Activated CD4-positive, alpha-beta memory T cell treated with anti-CD3 and anti-CD28 coated beads for 36 hours (primary cell): Measurements from ENCODE around the gene NACC1. TPM values are rescaled to one million over a fixed set of nuclear protein-coding genes. Genes with fewer than 3 reads are reported as not detected.
"Not testable (repeated sequence)": the region's sequence is repeated elsewhere in the genome, so short reads cannot be mapped to it uniquely, and the experiment has no call there.

Experiments
- CTCF ChIA-PET: fragments of 350-600 bp; sonication (Branson Sonifier 250); formaldehyde crosslinking; loops from one replicate; lab custom pipeline; 2021; ENCODE audit warnings: antibody characterized with exemption, inconsistent platforms; lab: Charles Lee
- POLR2A ChIA-PET: fragments of 350-600 bp; sonication (Branson Sonifier 250); formaldehyde crosslinking; loops from one replicate; lab custom pipeline; 2021; ENCODE audit warnings: antibody characterized with exemption; lab: Charles Lee
- DNase-seq: peaks from one replicate; pipeline ENCODE4 v3.0.0-alpha.2; 2020
- H3K27ac Mint-ChIP-seq: one replicate; pipeline ENCODE4 v1.8.0; 2021; ENCODE audit warnings: mixed read lengths
- H3K27me3 Mint-ChIP-seq: one replicate; pipeline ENCODE4 v1.8.0; 2021; ENCODE audit warnings: mixed read lengths
- H3K36me3 Mint-ChIP-seq: one replicate; pipeline ENCODE4 v1.8.0; 2021; ENCODE audit warnings: mixed read lengths
- H3K4me1 Mint-ChIP-seq: one replicate; pipeline ENCODE4 v1.8.0; 2021; ENCODE audit warnings: low read depth, mixed read lengths
- H3K4me3 Mint-ChIP-seq: one replicate; pipeline ENCODE4 v1.8.0; 2021; ENCODE audit warnings: mild to moderate bottlenecking, mixed read lengths
- H3K9me3 Mint-ChIP-seq: one replicate; pipeline ENCODE4 v1.8.0; 2021; ENCODE audit warnings: mixed read lengths
- intact Hi-C: fragments of 100-400 bp; cut with micrococcal nuclease; formaldehyde crosslinking; loops from one replicate; pipeline ENCODE4 v1.15.1; 2023
- total RNA-seq, 2 experiments: library from RNA; stranded (reverse); gene quantifications; one replicate each; pipeline ENCODE4 v1.2.3, GENCODE V29; 2021

The NACC1 gene
- total RNA-seq, 2 experiments from 2014 or later, result 89.8 to 90.9 TPM

DNA sequence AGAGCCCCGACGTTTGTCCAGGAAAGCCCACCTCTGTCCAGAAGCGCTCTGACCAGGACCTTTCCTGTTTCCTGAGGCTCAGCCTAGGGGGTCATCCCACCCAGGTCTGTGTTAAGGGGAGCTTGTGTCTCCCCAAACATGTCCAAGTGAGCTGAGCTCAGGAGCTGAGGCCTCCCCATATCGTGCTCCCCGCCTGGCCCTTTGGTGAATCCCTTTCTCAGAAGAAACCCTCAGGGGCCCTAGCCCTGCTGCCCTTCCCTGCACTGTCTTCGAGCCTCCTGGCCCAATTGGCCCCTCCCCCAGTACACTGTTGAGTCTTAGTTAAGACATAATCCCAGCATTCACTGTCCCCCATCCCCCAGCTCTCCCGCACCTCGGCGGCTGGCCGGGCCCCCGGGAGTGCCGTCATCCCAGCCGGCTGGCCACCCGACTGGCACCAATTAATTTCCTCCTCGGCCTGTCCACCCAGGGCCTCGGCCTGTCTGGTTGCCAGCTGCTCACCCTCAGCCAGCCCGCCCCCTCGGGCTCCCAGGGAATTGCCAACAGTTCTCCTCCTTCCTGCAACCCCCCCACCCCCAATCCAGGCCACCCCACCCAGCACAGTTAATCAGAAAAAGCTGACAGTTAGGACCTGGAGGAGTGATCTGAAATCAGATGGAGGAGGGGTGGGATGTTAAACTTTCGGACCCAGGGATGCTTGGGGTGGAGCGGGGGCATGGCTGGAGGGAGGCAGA is 45.7 kb downstream of the NACC1 start:
- intact Hi-C loops, result loop anchor here (1.0 kb wide), 1 partner anchor 8 kb away; no protein-coding TSS in a partner anchor
- peak; percentile 77 for DNase-seq
- no peaks in the 10 kb centered on the region for H3K27me3 Mint-ChIP-seq
- H3K9me3 Mint-ChIP-seq, result no peaks in the 10 kb centered on the region
- CTCF ChIA-PET, result interaction anchor here (0.8 to 3.0 kb wide), 6 partner anchors 9 to 99 kb away, joined by 4 to 17 read pairs (median 8); partner anchors contain the start of genes IER2 and STX10
- peak overlapping the region; percentile 99 for H3K27ac Mint-ChIP-seq
- POLR2A ChIA-PET, result interaction anchor here (0.5 to 9.2 kb wide), 7 partner anchors 9 to 610 kb away, joined by 3 to 167 read pairs (median 6); partner anchors contain the start of genes IER2 and NACC1
- H3K4me3 Mint-ChIP-seq, result peak overlapping the region; percentile 71
- no peaks in the 10 kb centered on the region for H3K36me3 Mint-ChIP-seq
- H3K4me1 Mint-ChIP-seq, result peaks cover 60% of the 10 kb centered on the region

GRCh38 chr19:13164343-13165161 is 46.5 kb downstream of the NACC1 start:
- ChIA-PET CTCF (interaction anchor here (0.8 to 3.0 kb wide), 5 partner anchors 9 to 30 kb away, joined by 4 to 17 read pairs (median 8); partner anchors contain the start of genes IER2 and STX10), POLR2A (interaction anchor here (0.5 to 9.2 kb wide), 6 partner anchors 9 to 609 kb away, joined by 4 to 167 read pairs (median 6); partner anchors contain the start of gene NACC1)
- intact Hi-C loops, result loop anchor here (5.0 kb wide), 1 partner anchor 673 kb away; no protein-coding TSS in a partner anchor
- Mint-ChIP-seq H3K4me3 (peak overlapping the region; percentile 71), H3K9me3 (no peaks in the 10 kb centered on the region), H3K4me1 (peaks cover 68% of the 10 kb centered on the region), H3K27ac (peak overlapping the region; percentile 99), H3K36me3 (no peaks in the 10 kb centered on the region), H3K27me3 (no peaks in the 10 kb centered on the region)
- peak; percentile 69 for DNase-seq

DNA sequence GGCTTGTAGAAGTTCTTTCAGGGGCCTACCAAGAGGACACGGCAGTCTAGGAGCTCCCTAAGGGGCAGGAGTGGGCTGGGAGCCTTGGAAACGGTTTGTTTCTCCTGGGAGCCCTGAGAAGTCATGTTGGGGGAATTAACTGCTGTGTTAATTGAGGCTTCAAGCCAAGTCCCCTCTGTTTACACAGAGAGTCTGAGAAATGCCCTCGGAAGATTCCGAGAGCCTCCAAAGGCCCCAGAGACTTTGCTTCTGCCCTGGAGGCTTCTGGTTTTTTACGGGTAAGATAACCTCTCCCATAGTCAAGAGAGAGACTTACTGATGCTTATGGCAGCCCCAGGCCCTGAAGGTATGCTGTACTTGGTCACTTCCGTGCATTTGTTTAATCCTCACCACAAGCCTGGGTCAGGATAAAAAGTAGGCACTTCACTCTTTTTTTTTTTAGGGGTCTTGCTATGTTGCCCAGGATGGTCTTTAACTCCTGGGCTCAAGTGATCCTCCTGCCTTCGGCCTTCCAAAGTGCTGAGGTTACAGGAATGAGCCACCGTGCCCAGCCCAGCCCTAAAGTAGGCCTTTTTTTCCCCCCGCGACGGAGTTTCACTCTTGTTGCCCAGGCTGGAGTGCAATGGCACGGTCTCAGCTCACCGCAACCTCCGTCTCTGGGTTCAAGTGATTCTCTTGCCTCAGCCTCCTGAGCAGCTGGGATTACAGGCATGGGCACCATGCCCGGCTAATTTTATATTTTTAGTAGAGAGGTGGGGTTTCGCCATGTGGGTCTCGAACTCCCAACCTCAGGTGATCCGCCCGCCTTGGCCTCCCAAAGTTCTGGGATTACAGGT is 47.3 kb downstream of the NACC1 start:
- H3K36me3 Mint-ChIP-seq, result no peaks in the 10 kb centered on the region
- H3K4me3 Mint-ChIP-seq, result peak overlapping the region; percentile 71
- DNase-seq, result no peak
- CTCF ChIA-PET, result interaction anchor here (1.0 to 3.0 kb wide), 3 partner anchors 10 to 200 kb away, joined by 3 to 17 read pairs (median 4); no protein-coding TSS in a partner anchor
- H3K9me3 Mint-ChIP-seq, result no peaks in the 10 kb centered on the region
- no peaks in the 10 kb centered on the region for H3K27me3 Mint-ChIP-seq
- H3K27ac Mint-ChIP-seq, result peak overlapping the region; percentile 99
- H3K4me1 Mint-ChIP-seq, result peaks cover 71% of the 10 kb centered on the region
- POLR2A ChIA-PET, result interaction anchor here (2.4 to 9.2 kb wide), 2 partner anchors 11 to 60 kb away, joined by 6 to 167 read pairs; no protein-coding TSS in a partner anchor
- intact Hi-C loops, result loop anchor here (5.0 kb wide), 1 partner anchor 672 kb away; no protein-coding TSS in a partner anchor

GRCh38 chr19:13166151-13166550 is 48.1 kb downstream of the NACC1 start:
- Mint-ChIP-seq H3K4me1 (peaks cover 73% of the 10 kb centered on the region), H3K27ac (peak overlapping the region; percentile 99)
- not testable (repeated sequence) for H3K36me3 Mint-ChIP-seq, H3K4me3 Mint-ChIP-seq, H3K27me3 Mint-ChIP-seq, H3K9me3 Mint-ChIP-seq, DNase-seq
- ChIA-PET CTCF (interaction anchor here (0.7 to 3.0 kb wide), 4 partner anchors 10 to 201 kb away, joined by 3 to 17 read pairs (median 4); no protein-coding TSS in a partner anchor), POLR2A (interaction anchor here (9.2 kb wide), 1 partner anchor 11 kb away, joined by 167 read pairs; no protein-coding TSS in a partner anchor)
- intact Hi-C loops, result loop anchor here (2.0 to 5.0 kb wide), 2 partner anchors 43 to 671 kb away; no protein-coding TSS in a partner anchor

GRCh38 chr19:13169769-13170168 is 51.7 kb downstream of the NACC1 start:
- no peak overlapping the region for H3K4me3 Mint-ChIP-seq
- intact Hi-C loops, result loop anchor here (5.0 kb wide), 1 partner anchor 668 kb away; no protein-coding TSS in a partner anchor
- POLR2A ChIA-PET, result interaction anchor here (0.6 to 9.2 kb wide), 2 partner anchors 15 to 605 kb away, joined by 4 to 167 read pairs; no protein-coding TSS in a partner anchor
- no peak for DNase-seq
- H3K27me3 Mint-ChIP-seq, result no peaks in the 10 kb centered on the region
- peaks cover 78% of the 10 kb centered on the region for H3K4me1 Mint-ChIP-seq
- H3K36me3 Mint-ChIP-seq, result no peaks in the 10 kb centered on the region
- no peaks in the 10 kb centered on the region for H3K9me3 Mint-ChIP-seq
- H3K27ac Mint-ChIP-seq, result peak overlapping the region; percentile 99
- CTCF ChIA-PET, result interaction anchor here (1.4 to 2.2 kb wide), 8 partner anchors 11 to 108 kb away, joined by 3 to 13 read pairs (median 5); partner anchors contain the start of genes IER2 and STX10

DNA sequence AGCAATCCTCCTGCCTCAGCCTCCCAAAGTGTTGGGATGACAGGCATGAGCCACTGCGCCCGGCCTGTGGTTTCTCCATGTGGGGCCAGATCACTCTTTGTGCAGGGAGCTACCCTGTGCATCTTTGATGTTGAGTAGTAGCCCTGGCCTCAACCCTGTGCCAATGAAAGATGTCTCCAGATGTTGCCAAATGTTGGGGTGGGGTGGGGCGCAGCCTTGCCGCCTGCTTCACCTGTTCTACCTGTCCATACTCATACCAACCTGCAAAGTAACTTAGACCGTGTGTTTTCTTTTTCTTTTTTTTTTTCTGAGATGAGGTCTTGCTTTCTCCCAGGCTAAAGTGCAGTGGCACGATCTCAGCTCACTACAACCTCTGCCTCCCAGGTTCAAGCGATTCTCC is 53.1 kb downstream of the NACC1 start:
- peak overlapping the region; percentile 7 for H3K4me3 Mint-ChIP-seq
- ChIA-PET POLR2A (interaction anchor here (0.8 to 0.9 kb wide), 4 partner anchors 10 to 669 kb away, joined by 3 to 5 read pairs (median 4); no protein-coding TSS in a partner anchor), CTCF (interaction anchor here (0.8 to 2.2 kb wide), 3 partner anchors 18 to 41 kb away, joined by 3 to 13 read pairs (median 3); no protein-coding TSS in a partner anchor)
- H3K36me3 Mint-ChIP-seq, result no peaks in the 10 kb centered on the region
- H3K9me3 Mint-ChIP-seq, result no peaks in the 10 kb centered on the region
- H3K4me1 Mint-ChIP-seq, result peaks cover 65% of the 10 kb centered on the region
- DNase-seq, result no peak
- H3K27ac Mint-ChIP-seq, result peak overlapping the region; percentile 99
- H3K27me3 Mint-ChIP-seq, result no peaks in the 10 kb centered on the region
- intact Hi-C loops, result no loop called here

DNA sequence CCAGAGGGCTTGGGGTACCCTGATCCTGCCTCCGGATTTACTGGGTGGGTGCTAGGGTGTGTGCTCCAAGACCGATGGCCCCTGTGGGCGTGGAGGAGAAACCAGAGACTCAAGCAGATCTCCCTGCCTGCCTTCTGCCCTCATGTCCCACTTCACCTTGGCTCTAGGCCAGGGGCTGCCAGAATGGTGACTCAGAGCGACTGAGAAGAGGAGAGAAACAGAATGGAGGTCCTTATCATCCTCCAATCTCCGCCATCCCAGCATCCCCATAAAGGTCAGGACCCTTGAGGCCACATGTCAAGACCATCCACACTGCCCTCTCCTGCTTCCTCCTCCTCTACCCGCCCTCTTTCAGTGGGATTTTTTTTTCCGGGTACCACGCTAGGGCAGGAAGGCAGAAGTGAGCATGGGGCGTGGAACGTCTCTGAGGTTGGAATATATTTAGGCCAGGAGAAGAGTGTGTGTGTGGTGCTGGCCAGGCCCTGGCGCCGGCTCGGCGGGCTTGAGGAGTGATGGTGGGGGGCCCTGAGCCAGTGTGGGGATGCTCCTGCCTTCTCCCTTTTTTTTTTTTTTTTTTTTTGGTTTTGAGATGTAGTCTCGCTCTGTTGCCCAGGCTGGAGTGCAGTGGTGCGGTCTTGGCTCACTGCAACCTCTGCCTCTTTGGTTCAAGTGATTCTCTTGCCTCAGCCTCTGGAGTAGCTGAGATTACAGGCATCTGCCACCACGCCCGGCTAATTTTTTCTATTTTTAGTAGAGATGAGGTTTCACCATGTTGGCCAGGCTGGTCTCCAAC is 54.5 kb downstream of the NACC1 start:
- no peaks in the 10 kb centered on the region for H3K36me3 Mint-ChIP-seq
- peak overlapping the region; percentile 83 for H3K4me3 Mint-ChIP-seq
- H3K4me1 Mint-ChIP-seq, result peaks cover 52% of the 10 kb centered on the region
- ChIA-PET CTCF (interaction anchor here (0.5 to 1.8 kb wide), 4 partner anchors 23 to 207 kb away, joined by 3 to 6 read pairs (median 4); no protein-coding TSS in a partner anchor), POLR2A (interaction anchor here (1.8 to 2.3 kb wide), 2 partner anchors 9 to 20 kb away, joined by 4 to 8 read pairs; no protein-coding TSS in a partner anchor)
- H3K27ac Mint-ChIP-seq, result peak overlapping the region; percentile 99
- intact Hi-C loops, result loop anchor here (2.0 kb wide), 1 partner anchor 16 kb away; no protein-coding TSS in a partner anchor
- peak; percentile 90 for DNase-seq
- H3K27me3 Mint-ChIP-seq, result no peaks in the 10 kb centered on the region
- no peaks in the 10 kb centered on the region for H3K9me3 Mint-ChIP-seq

DNA sequence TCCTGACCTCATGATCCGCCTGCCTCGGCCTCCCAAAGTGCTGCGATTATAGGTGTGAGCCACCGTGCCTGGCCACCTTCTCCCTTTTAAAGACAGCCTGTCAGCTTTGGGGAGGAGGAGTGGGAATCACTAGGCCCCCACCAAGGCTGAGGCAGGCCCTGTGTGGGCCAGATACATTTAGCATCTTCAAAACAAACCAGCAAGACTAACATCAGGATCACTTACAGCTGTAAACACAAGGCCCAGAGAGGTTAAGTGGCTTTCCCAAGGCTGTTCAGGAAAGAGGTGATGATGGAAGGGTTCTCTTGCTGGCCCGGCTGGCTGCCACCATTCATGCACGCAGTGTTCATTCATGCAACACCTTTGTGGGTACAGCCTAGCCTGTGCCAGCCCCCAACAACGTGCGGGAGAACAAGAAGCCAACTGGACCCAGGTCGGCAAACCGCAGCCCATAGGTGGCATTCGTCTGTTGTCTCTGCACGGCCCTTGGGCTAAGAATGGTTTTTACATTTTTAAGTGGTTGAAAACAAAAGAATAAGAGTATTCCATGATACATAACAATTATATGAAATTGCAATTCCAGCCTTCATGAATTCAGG is 55.2 kb downstream of the NACC1 start:
- H3K36me3 Mint-ChIP-seq, result no peaks in the 10 kb centered on the region
- POLR2A ChIA-PET, result interaction anchor here (1.8 to 2.3 kb wide), 2 partner anchors 9 to 21 kb away, joined by 4 to 8 read pairs; no protein-coding TSS in a partner anchor

GRCh38 chr19:13176345-13176744 is 58.3 kb downstream of the NACC1 start:
- POLR2A ChIA-PET, result interaction anchor here (0.7 kb wide), 1 partner anchor 58 kb away, joined by 4 read pairs; the partner anchor contains the start of gene NACC1
- Mint-ChIP-seq H3K9me3 (no peaks in the 10 kb centered on the region), H3K4me3 (no peak overlapping the region), H3K27ac (no peak overlapping the region), H3K27me3 (no peaks in the 10 kb centered on the region), H3K36me3 (no peaks in the 10 kb centered on the region), H3K4me1 (peaks cover 37% of the 10 kb centered on the region)
- no peak for DNase-seq
- intact Hi-C loops, result no loop called here
- CTCF ChIA-PET, result interaction anchor here (2.5 kb wide), 1 partner anchor 18 kb away, joined by 9 read pairs; no protein-coding TSS in a partner anchor

More for the DNA sequence above, 55.2 kb downstream of the NACC1 start:
- H3K27ac Mint-ChIP-seq, result peak overlapping the region; percentile 99
- DNase-seq, result no peak
- intact Hi-C loops, result loop anchor here (2.0 kb wide), 1 partner anchor 16 kb away; no protein-coding TSS in a partner anchor
- no peaks in the 10 kb centered on the region for H3K27me3 Mint-ChIP-seq
- peak overlapping the region; percentile 83 for H3K4me3 Mint-ChIP-seq
- peaks cover 51% of the 10 kb centered on the region for H3K4me1 Mint-ChIP-seq
- CTCF ChIA-PET, result interaction anchor here (0.5 to 1.8 kb wide), 6 partner anchors 9 to 208 kb away, joined by 3 to 6 read pairs (median 4); no protein-coding TSS in a partner anchor
- H3K9me3 Mint-ChIP-seq, result no peaks in the 10 kb centered on the region
